Measurements from ENCODE around the gene TGM1. TPM values are rescaled to one million over a fixed set of nuclear protein-coding genes. Genes with fewer than 3 reads are reported as not detected.
"Not testable (repeated sequence)": the region's sequence is repeated elsewhere in the genome, so short reads cannot be mapped to it uniquely, and the experiment has no call there.

The TGM1 gene
- total RNA-seq, 1 donor from 2014 or later: 0.64 TPM

DNA sequence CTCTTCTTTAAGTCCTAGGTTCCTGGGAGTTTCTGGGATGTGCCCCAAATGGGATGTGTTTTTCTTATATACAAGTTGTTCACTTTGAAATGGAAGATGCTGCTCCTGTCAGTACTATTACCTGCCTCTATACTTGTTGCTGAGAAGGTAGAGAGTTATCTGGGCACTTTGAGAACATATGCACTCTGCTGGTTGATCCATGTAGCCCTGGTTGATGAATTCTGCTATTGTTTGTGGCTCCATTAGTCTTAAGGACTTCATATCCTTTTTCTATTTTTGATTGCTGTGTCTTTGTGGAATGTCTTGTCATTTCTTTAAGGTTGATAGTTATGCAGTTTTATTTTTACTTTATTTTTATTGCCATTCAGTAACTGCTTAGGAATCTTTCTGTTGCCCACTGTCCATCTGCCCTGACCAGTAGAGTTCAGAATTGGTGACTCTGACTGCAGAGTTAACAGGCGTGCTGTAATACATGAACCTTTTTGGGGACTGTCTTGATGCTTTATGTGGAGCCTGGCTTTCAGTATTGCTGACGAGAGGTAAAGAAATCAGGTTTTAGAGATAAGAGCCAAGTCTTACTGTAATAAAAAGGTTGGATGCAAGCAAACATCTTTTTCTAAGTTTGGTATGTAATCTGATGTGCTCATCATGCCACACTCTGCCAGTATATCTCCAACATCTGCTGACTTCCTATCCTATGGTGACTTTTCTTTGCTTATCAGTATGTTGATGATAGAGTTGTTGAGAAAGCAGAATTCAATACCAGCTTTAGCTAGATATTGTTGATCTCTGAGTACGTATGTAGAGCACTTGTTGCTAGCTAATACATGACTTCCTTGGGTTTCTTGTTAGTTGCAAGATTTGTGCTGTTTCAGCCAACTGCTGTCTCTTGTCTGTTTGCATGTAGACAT is 28.6 kb downstream of the TGM1 start:
- DNase-seq (ENCODE audit: extremely low read depth, low read depth, low spot score): no peak

- no peak for DNase-seq (ENCODE audit: extremely low read depth, low read depth, low spot score)
Measured at GRCh38 chr14:24233538-24233866, 29.5 kb downstream of the TGM1 start.

- no peak for DNase-seq (ENCODE audit: extremely low read depth, low read depth, low spot score)
Measured at GRCh38 chr14:24232645-24233537, 30.1 kb downstream of the TGM1 start, which contains the start of gene GMPR2. Gene GMPR2 (plus strand): TSS chr14:24232929. CDS start chr14:24233254, 325 bp downstream.

- peak; percentile 71 for DNase-seq (ENCODE audit: extremely low read depth, low read depth, low spot score)
Measured at GRCh38 chr14:24232121-24232644, 30.8 kb downstream of the TGM1 start, which contains the start of gene NEDD8. Gene NEDD8 (minus strand): TSS chr14:24232367. CDS start chr14:24232267, 100 bp downstream.

DNA sequence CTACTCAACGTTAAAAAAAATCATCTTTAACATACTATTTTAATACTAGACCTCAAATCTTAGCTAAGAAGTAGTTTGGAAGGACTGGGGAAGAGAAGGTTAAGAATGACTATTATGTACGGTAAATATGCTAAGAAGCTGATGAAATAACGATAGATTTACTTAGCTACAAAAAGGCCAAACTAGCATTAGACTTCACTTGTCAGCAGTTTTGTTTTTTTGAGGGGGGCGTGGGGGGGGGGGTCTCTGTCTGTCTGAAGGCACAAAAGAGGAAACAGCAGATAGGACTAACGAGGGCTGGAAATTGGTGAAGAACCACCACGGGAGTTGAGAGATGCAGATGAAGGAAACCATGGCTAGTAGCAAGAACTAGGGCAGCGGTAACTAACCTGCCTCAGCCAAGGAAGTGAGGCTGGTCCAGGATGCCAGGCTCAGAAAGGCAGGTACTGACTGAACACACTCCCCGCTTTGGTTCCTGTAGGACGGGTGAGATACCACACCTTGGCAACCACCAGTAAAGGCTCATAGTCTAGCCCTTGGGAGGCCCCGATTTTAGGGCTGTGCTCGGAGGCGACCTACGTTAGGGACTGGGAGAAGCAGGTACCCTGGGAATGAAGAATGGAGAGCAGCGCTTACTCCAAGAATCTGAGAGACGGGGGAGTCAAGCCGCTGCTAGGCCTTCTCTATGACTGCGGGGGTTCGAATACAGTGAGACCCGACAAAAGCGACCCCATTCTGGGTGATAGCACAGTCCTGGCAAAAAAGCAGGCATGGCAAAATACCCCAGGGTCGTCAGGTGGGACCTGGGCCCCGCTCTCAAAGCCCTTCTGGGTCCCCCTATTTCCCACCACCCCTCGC is 31.5 kb downstream of the TGM1 start:
- DNase-seq (ENCODE audit: extremely low read depth, low read depth, low spot score): no peak

DNA sequence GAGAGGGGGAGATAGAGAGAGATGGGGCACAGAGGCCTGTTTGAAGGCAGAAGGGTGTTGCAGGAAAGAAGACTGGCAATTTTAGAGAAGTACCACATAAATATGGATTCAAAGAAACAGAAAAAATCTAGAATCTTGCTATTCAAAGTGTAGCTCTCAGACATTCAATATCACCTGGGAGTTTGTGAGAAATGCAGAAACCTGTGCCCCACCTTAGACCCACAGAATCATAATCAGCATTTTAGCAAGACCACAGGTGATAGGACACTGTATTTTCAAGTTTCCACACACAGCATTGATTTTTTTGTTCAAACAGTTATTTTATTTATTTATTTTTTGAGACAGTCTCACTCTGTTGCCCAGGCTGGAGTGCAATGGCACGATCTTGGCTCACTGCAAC is 34.1 kb downstream of the TGM1 start:
- no peak for DNase-seq (ENCODE audit: extremely low read depth, low read depth, low spot score)

GRCh38 chr14:24226473-24226872 is 36.5 kb downstream of the TGM1 start:
- no peak for DNase-seq (ENCODE audit: extremely low read depth, low read depth, low spot score)

DNA sequence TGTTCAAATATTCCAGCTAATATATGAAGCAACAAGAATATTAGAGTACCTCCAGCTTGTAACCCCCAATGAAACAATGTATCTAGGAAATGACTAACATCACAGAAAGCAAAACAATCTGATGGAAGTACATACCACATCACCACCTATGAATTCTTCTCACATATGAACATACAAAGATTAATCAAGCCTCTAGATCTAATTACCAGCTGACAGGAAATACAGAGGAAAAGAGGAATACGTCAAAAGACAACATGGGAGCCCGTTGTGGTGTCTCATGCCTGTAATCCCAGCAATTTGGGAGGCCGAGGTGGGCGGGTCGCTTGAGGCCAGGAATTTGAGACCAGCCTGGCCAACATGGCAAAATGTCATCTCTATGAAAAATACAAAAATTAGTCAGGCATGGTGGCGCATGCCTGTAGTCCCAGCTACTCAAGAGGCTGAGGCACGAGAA is 38.3 kb downstream of the TGM1 start:
- DNase-seq (ENCODE audit: extremely low read depth, low read depth, low spot score): peak; percentile 95

GRCh38 chr14:24222987-24223386 is 40.0 kb downstream of the TGM1 start:
- DNase-seq (ENCODE audit: extremely low read depth, low read depth, low spot score): not testable (repeated sequence)

DNA sequence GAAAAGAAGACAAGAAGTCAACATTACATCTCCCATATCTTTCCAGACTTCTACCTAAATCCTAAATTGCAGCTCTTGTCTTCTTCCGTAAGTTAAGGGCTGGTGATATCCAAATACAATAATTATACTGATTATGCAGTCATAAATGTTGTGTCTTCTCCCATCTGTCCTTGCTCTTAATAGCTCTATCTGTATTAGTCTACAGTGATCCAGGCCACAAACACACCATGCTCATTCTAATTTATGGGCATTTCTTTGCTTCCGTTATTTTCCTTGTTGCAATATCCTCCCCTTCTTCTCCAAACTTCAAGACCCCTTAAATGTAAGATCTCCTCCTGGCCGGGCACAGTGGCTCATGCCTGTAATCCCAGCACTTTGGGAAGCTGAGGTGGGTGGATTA is 43.5 kb downstream of the TGM1 start:
- DNase-seq (ENCODE audit: extremely low read depth, low read depth, low spot score): no peak

GRCh38 chr14:24219080-24219479 is 43.9 kb downstream of the TGM1 start:
- no peak for DNase-seq (ENCODE audit: extremely low read depth, low read depth, low spot score)

DNA sequence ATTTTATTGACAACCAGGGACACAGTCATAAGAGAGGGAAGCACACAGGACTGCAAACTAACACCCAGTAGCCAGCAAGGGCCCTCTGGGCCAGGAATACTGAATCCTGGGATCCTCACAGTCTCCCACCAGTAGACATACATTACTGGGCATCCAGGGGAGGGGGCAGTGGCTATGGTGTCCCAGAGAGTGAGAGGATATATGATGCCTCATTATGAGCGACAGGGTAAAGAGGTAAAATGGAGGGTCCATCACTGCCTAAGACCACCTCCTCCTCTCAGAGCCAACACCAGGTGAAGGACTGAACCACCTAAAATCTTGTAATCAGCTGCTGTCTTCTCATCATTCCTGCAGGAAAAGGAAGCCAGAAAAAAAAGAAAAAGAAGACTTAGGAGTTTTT is 46.1 kb downstream of the TGM1 start:
- DNase-seq (ENCODE audit: extremely low read depth, low read depth, low spot score): not testable (repeated sequence)

DNA sequence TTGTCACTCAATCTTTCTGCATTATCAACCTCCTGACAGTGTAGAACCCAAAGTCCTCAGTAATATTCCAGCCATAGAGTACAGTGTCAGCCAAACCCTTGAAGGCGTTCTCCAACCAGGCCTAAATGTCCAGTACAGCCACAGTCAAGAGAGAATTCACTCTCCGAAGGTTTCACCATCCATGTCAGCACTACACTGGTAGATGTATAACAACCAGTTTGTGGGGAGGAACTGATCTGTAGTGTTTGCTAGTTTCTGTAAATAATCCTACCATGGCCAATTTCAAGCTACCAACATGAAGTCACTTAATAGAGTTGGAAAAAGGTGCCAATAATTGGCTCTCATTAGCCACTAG is 46.7 kb downstream of the TGM1 start:
- no peak for DNase-seq (ENCODE audit: extremely low read depth, low read depth, low spot score)

DNA sequence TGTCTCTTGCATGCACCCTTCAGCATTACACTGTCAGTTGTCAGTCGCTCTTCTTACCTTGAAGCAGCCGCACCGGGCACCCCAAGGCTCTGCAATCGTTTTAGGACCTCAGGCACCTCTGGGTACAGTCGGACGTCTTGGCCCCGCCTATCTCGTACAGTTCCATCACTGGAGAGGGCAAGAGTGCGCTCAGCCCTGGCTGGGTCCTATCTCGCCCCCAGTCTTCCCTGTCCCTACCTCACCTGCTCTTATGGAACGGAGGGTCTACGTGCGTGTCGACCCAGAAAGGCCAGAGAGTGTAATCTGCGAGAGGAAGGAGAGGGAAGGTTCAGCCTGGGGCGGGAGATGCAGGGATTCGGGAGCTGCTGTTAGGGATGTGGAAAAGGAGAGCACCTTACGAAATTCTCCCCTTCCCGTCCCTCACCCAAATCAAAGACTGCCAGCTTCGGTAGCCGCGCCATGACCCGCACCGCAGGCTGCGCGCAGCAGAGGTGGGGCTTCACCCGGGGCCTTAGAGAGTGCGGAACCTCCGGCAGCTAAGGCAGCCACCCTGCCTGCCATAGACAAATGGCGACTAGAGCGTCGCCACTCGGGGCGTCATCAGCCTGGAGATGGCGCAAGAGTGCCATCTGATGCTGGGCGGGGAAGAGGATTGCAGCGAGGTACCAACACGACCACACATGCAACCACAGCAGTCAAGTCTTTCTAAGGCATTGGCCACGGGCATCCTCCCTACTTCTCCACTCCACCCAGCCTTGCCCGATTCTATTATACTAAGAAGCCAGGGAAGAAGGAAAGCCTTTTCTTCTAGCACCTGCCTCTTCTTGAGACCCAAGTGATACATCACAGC is 47.3 kb downstream of the TGM1 start, which contains the start of gene MDP1:
Gene MDP1, minus strand, starts transcription at position 572 of the 850 bp plus-strand sequence. Its CDS starts 111 bp downstream, at position 461.
- DNase-seq (ENCODE audit: extremely low read depth, low read depth, low spot score): no peak

DNA sequence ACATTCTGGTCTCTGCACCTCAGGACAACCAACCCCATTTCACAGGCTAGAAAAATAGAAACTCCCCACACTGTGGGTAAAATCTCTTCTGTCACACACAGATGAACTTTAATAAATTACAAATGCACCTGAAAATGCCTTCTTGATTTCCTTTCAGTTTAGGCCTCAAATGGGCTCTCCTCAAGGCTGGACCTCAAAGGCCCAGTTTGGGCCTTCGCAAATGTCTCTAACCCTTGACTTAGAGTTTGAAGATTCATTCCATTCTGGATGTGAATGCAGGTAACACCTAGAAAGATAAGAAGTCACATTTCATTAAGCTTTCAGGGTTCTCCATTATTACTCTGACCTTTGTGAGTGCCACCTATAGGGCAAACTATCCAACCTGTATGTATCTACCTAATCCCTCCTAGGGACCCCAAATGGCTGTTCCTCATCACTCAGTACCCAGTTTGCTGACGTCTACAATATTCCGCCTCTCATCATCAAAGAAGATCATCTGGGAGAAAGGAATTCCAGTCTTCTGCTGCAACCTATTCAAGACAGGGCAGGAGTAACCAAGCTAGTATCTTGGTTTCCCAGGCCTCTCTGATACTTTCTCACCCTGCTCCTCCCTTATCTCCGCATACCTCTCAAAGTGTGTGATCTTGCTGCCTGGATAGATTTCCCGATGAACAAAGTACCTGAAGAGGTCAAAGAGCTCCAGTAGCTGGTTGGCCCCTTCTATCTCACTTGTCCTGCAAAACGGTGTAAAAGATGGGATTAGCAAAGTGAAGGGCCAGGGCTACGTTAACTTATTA is 48.9 kb downstream of the TGM1 start:
- no peak for DNase-seq (ENCODE audit: extremely low read depth, low read depth, low spot score)

- DNase-seq (ENCODE audit: extremely low read depth, low read depth, low spot score): peak; percentile 78
Measured at GRCh38 chr14:24212924-24213865, 49.8 kb downstream of the TGM1 start, which contains the start of gene CHMP4A. Gene CHMP4A (minus strand): TSS chr14:24213488. CDS start chr14:24213439, 49 bp downstream.

GRCh38 chr14:24211311-24211710 is 51.7 kb downstream of the TGM1 start:
- DNase-seq (ENCODE audit: extremely low read depth, low read depth, low spot score): no peak

Measured in glomerular endothelial cell (primary cell).